GM12891 (cell line): Measurements from ENCODE around the gene RUNX1.

ENCODE experiments used
- DNase-seq: peaks from one replicate; pipeline ENCODE4 v3.0.0; 2011; ENCODE audit warnings: low spot score; ENCODE audit not compliant: insufficient read length
- FAIRE-seq: peaks from 2 replicates; lab custom pipeline; 2011; peaks lifted over from hg19 to GRCh38; lab: Jason Lieb, UNC
- PAX5 ChIP-seq: IDR thresholded peaks from 2 replicates; pipeline ENCODE4 v1.6.1; 2011; ENCODE audit warnings: low read length, moderate library complexity, mild to moderate bottlenecking; ENCODE audit not compliant: insufficient read depth, severe bottlenecking
- POLR2A ChIP-seq: IDR thresholded peaks from 2 replicates; pipeline ENCODE4 v1.6.1; 2011; ENCODE audit warnings: low read depth, low read length, control low read depth
- POLR2AphosphoS5 ChIP-seq: IDR thresholded peaks from 2 replicates; pipeline ENCODE4 v1.6.1; 2011; ENCODE audit warnings: low read depth, low read length, control low read depth
- POU2F2 ChIP-seq: IDR thresholded peaks from 2 replicates; pipeline ENCODE4 v1.6.1; 2011; ENCODE audit warnings: low read depth, mild to moderate bottlenecking, control low read depth, low read length, moderate library complexity
- SPI1 ChIP-seq: IDR thresholded peaks from 2 replicates; pipeline ENCODE4 v1.6.1; 2011; ENCODE audit warnings: low read depth, low read length, control low read depth
- TAF1 ChIP-seq: IDR thresholded peaks from 2 replicates; pipeline ENCODE4 v1.6.1; 2011; ENCODE audit warnings: low read depth, low read length, control low read depth

Gene RUNX1

GRCh38 chr21:34766862-34767261, 282.2 kb downstream of the RUNX1 start:
- FAIRE-seq (no peak), DNase-seq (no peak)
- TF ChIP-seq POU2F2: no peak
- no peak for TF ChIP-seq POLR2A
- no peak for TF ChIP-seq PAX5
- no peak for TF ChIP-seq SPI1
- no peak for TF ChIP-seq TAF1
- TF ChIP-seq POLR2AphosphoS5: no peak

GRCh38 chr21:34765619-34766018, 283.5 kb downstream of the RUNX1 start:
- FAIRE-seq: no peak
- TF ChIP-seq POLR2AphosphoS5 (no peak), TAF1 (no peak), SPI1 (no peak), POU2F2 (no peak)

GRCh38 chr21:34764715-34765284, 284.3 kb downstream of the RUNX1 start:
- DNase-seq (no peak), FAIRE-seq (no peak)
- TF ChIP-seq POLR2AphosphoS5: no peak
- TF ChIP-seq PAX5: no peak
- no peak for TF ChIP-seq SPI1
- no peak for TF ChIP-seq POLR2A
- TF ChIP-seq TAF1: no peak
- no peak for TF ChIP-seq POU2F2

More at GRCh38 chr21:34765619-34766018, 283.5 kb downstream of the RUNX1 start:
- DNase-seq: no peak

- TF ChIP-seq POU2F2 (no peak), POLR2A (no peak), SPI1 (no peak), PAX5 (no peak), TAF1 (no peak), POLR2AphosphoS5 (no peak)
- FAIRE-seq (no peak), DNase-seq (no peak)
Measured at GRCh38 chr21:34762786-34763185, 286.3 kb downstream of the RUNX1 start.

GRCh38 chr21:34761758-34762330, 287.3 kb downstream of the RUNX1 start:
- no peak for DNase-seq
- FAIRE-seq: no peak
- TF ChIP-seq POLR2AphosphoS5 (no peak), TAF1 (no peak), PAX5 (no peak), POU2F2 (no peak), POLR2A (no peak), SPI1 (no peak)

- TF ChIP-seq POU2F2 (no peak), PAX5 (no peak), TAF1 (no peak), SPI1 (no peak), POLR2A (no peak), POLR2AphosphoS5 (no peak)
- FAIRE-seq (no peak), DNase-seq (no peak)
Measured at GRCh38 chr21:34754690-34755647, 294.1 kb downstream of the RUNX1 start.

GRCh38 chr21:34748862-34749261, 300.2 kb downstream of the RUNX1 start:
- no peak for TF ChIP-seq SPI1
- TF ChIP-seq POLR2AphosphoS5: no peak
- no peak for TF ChIP-seq TAF1
- TF ChIP-seq POLR2A: no peak
- TF ChIP-seq POU2F2: no peak
- DNase-seq (no peak), FAIRE-seq (no peak)

- peak; percentile 84 for FAIRE-seq
- TF ChIP-seq PAX5 (no peak), SPI1 (peak; percentile 88)
- peak; percentile 49 for DNase-seq
Measured at GRCh38 chr21:34745557-34746255, 303.4 kb downstream of the RUNX1 start.

- FAIRE-seq: no peak
- no peak for TF ChIP-seq POLR2A
- TF ChIP-seq SPI1: no peak
- TF ChIP-seq POLR2AphosphoS5: no peak
- TF ChIP-seq PAX5: no peak
- no peak for TF ChIP-seq POU2F2
- TF ChIP-seq TAF1: no peak
Measured at GRCh38 chr21:34744801-34745200, 304.3 kb downstream of the RUNX1 start.

More at GRCh38 chr21:34744801-34745200, 304.3 kb downstream of the RUNX1 start:
- no peak for DNase-seq
